ENCODE measurements around the gene CD37. TPM values are rescaled to one million over a fixed set of nuclear protein-coding genes. Genes with fewer than 3 reads are reported as not detected.
A peak's percentile ranks its signal among the peaks of the same experiment; 100 is the strongest.

The CD37 gene
- total and polyA plus RNA-seq, 7 experiments from 2014 or later = 192 to 416 (median 330) TPM

DNA sequence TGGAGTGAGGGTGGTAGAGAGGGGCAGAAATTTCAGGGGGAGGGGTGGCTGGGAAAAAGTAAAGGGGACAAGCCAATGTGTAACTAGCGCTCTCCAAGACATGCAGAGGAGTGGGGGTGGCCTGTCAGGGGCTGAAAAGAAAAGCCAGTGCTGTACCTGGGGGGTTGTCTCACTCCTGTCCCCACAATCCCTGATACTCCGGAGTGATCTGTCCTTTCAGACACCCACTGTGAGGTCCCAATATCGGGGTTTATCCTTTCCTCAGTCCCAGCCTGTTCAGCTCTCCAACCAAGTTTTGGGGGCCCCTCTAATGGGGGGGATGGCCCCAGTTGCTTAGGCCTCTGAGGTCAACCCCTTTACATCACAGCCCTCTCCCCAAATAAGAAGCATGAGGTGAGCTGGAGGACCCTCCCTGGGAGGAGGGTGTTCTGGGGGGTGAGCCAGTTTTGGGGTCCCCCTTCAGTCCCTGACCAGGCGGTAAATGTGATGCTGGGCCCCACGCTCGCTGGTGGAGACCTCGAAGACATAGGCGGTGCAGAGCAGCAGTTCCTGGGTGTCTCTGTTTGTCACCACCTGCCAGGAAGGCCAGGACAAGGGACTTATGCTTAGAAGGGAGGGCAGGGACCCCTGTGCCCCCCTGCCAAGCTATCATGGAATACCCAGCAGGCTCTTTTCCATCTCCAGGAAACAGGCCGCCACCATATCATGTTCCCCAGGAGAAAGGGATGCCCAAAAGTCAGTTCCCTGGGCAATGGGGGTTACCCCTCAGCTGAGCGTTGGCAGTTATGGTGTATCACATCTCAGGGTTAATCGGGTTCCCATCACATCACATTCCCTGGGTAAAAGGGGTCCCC is 5.9 kb downstream of the CD37 start:
- H3K9me3 Mint-ChIP-seq = no peaks in the 10 kb centered on the region
- H3K4me1 Mint-ChIP-seq = peaks cover 18 to 52% (median 35%) of the 10 kb centered on the region in 7 donors
- no peaks in the 10 kb centered on the region for H3K27me3 ChIP-seq (ENCODE audit: control insufficient read depth in 2 of 2, insufficient read depth in 2 of 2, low read length in 2 of 2)
- intact Hi-C loops (cut with micrococcal nuclease) = no loop called here
- DNase-seq (no peak), ATAC-seq (no peak)
- H3K4me3 Mint-ChIP-seq = no peak overlapping the region
- peak overlapping the region; percentile 54 for H3K27ac ChIP-seq (ENCODE audit: low read depth, low read length)
- peak overlapping the region in 5 of 9 donors; percentile 10 to 70 (median 36) for H3K27ac Mint-ChIP-seq
- no peaks in the 10 kb centered on the region for H3K27me3 Mint-ChIP-seq
- H3K36me3 ChIP-seq (ENCODE audit: control insufficient read depth in 2 of 3, insufficient read depth in 3 of 3, low read length in 3 of 3) = peaks cover 0 to 51% (median 0%) of the 10 kb centered on the region in 3 experiments
- ChIA-PET POLR2A (interaction anchor here (0.5 to 1.0 kb wide), 3 partner anchors 19 to 475 kb away, joined by 3 to 4 read pairs (median 3); no protein-coding TSS in a partner anchor), CTCF (no interaction called here)
- no peaks in the 10 kb centered on the region for H3K9me3 ChIP-seq (ENCODE audit: control insufficient read depth in 2 of 3, low read length in 3 of 3)
- H3K4me1 ChIP-seq (ENCODE audit: control insufficient read depth in 2 of 2, insufficient read depth in 2 of 2, low read length in 2 of 2) = peaks cover 17 to 25% of the 10 kb centered on the region in 2 donors
- H3K36me3 Mint-ChIP-seq = peaks cover 0 to 34% (median 25%) of the 10 kb centered on the region in 5 donors
- H3K4me3 ChIP-seq (ENCODE audit: low read length) = no peak overlapping the region

DNA sequence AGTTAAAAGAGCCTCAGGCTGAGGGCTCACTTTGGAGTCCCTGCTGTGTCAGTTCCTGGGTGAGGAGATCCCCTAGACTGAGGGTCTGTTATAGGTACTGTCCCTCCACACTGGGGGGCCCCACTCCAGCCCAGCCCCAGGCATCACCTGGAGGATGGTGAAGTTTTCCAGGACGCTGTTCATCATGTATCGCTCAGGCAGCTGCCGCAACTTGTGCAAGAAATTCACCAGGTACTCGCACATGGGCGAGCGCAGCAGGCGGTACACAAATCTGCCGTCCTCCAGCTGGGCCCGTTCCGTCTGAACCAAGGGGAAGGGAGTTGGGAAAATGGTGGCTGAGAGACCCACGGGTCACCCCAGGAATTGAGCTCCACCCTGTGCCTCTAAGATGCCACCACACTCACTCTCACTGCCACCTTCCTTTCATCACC is 7.1 kb downstream of the CD37 start:
- peaks cover 6 to 13% of the 10 kb centered on the region in 2 donors for H3K4me1 ChIP-seq (ENCODE audit: control insufficient read depth in 2 of 2, insufficient read depth in 2 of 2, low read length in 2 of 2)
- no peaks in the 10 kb centered on the region for H3K9me3 ChIP-seq (ENCODE audit: control insufficient read depth in 2 of 3, low read length in 3 of 3)
- intact Hi-C loops (cut with micrococcal nuclease) = no loop called here
- no peak overlapping the region for H3K4me3 ChIP-seq (ENCODE audit: low read length)
- Mint-ChIP-seq H3K27ac (peak overlapping the region in 4 of 9 donors; percentile 12 to 72 (median 45)), H3K9me3 (no peaks in the 10 kb centered on the region), H3K4me3 (no peak overlapping the region), H3K4me1 (peaks cover 12 to 40% (median 26%) of the 10 kb centered on the region in 7 donors), H3K27me3 (no peaks in the 10 kb centered on the region), H3K36me3 (peaks cover 0 to 33% (median 21%) of the 10 kb centered on the region in 5 donors)
- peaks cover 0 to 43% (median 0%) of the 10 kb centered on the region in 3 experiments for H3K36me3 ChIP-seq (ENCODE audit: control insufficient read depth in 2 of 3, insufficient read depth in 3 of 3, low read length in 3 of 3)
- CTCF ChIA-PET = no interaction called here
- no peak overlapping the region for H3K27ac ChIP-seq (ENCODE audit: low read depth, low read length)
- POLR2A ChIA-PET = no interaction called here
- DNase-seq = no peak
- ATAC-seq = no peak
- H3K27me3 ChIP-seq (ENCODE audit: control insufficient read depth in 2 of 2, insufficient read depth in 2 of 2, low read length in 2 of 2) = no peaks in the 10 kb centered on the region

DNA sequence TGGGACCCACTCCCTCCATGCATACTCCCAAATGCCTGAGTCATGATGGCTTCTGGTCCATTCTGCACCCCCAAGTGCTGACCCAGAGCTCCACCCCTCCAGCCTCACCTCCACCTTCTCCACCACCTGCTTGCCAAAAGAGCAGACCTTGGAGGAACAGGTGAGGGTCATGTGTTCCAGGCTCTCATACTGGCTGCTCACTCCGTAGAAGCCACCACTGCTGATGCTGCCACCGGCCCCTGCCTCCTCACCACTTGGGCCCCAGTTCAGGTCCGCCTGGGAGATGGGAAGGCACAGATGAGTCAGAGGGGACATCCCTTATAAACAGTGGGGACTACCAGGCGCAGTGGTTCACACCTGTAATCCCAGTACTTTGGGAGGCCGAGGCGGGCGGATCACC is 7.9 kb downstream of the CD37 start:
- H3K4me1 ChIP-seq (ENCODE audit: control insufficient read depth in 2 of 2, insufficient read depth in 2 of 2, low read length in 2 of 2) = peaks cover 3 to 5% of the 10 kb centered on the region in 2 donors

GRCh38 chr19:49344505-49345423 is 9.6 kb downstream of the CD37 start:
- no peak overlapping the region for H3K4me3 ChIP-seq (ENCODE audit: low read length)
- H3K4me1 ChIP-seq (ENCODE audit: control insufficient read depth in 2 of 2, insufficient read depth in 2 of 2, low read length in 2 of 2) = no peaks in the 10 kb centered on the region
- H3K9me3 Mint-ChIP-seq = peaks cover 0 to 3% (median 0%) of the 10 kb centered on the region in 11 donors
- peaks cover 4 to 31% (median 13%) of the 10 kb centered on the region in 7 donors for H3K4me1 Mint-ChIP-seq
- DNase-seq = no peak
- peak overlapping the region in 6 of 9 donors; percentile 5 to 78 (median 56) for H3K27ac Mint-ChIP-seq
- no peaks in the 10 kb centered on the region for H3K27me3 Mint-ChIP-seq
- ATAC-seq = no peak
- H3K9me3 ChIP-seq (ENCODE audit: control insufficient read depth in 2 of 3, low read length in 3 of 3) = no peaks in the 10 kb centered on the region
- H3K36me3 ChIP-seq (ENCODE audit: control insufficient read depth in 2 of 3, insufficient read depth in 3 of 3, low read length in 3 of 3) = peaks cover 0 to 19% (median 0%) of the 10 kb centered on the region in 3 experiments
- POLR2A ChIA-PET = interaction anchor here (0.6 to 1.1 kb wide), 3 partner anchors 8 to 101 kb away, joined by 3 to 5 read pairs (median 3); partner anchors contain the start of gene CD37
- peak overlapping the region in 1 of 10 donors; percentile 44 for H3K4me3 Mint-ChIP-seq
- H3K27me3 ChIP-seq (ENCODE audit: control insufficient read depth in 2 of 2, insufficient read depth in 2 of 2, low read length in 2 of 2) = no peaks in the 10 kb centered on the region
- no peak overlapping the region for H3K27ac ChIP-seq (ENCODE audit: low read depth, low read length)
- CTCF ChIA-PET = no interaction called here
- intact Hi-C loops (cut with micrococcal nuclease) = no loop called here
- peaks cover 0 to 17% (median 12%) of the 10 kb centered on the region in 5 donors for H3K36me3 Mint-ChIP-seq

More for the DNA sequence above, 7.9 kb downstream of the CD37 start:
- Mint-ChIP-seq H3K27ac (peak overlapping the region in 3 of 9 donors; percentile 0 to 72 (median 12)), H3K9me3 (peaks cover 0 to 1% (median 0%) of the 10 kb centered on the region in 11 donors), H3K36me3 (peaks cover 0 to 27% (median 17%) of the 10 kb centered on the region in 5 donors), H3K27me3 (no peaks in the 10 kb centered on the region), H3K4me1 (peaks cover 7 to 37% (median 22%) of the 10 kb centered on the region in 7 donors), H3K4me3 (no peak overlapping the region)
- intact Hi-C loops (cut with micrococcal nuclease) = no loop called here
- no peak overlapping the region for H3K4me3 ChIP-seq (ENCODE audit: low read length)
- ChIA-PET POLR2A (no interaction called here), CTCF (interaction anchor here (0.6 kb wide), 1 partner anchor 45 kb away, joined by 3 read pairs; no protein-coding TSS in a partner anchor)
- no peak for ATAC-seq
- H3K36me3 ChIP-seq (ENCODE audit: control insufficient read depth in 2 of 3, insufficient read depth in 3 of 3, low read length in 3 of 3) = peaks cover 0 to 35% (median 0%) of the 10 kb centered on the region in 3 experiments
- H3K27me3 ChIP-seq (ENCODE audit: control insufficient read depth in 2 of 2, insufficient read depth in 2 of 2, low read length in 2 of 2) = no peaks in the 10 kb centered on the region
- H3K9me3 ChIP-seq (ENCODE audit: control insufficient read depth in 2 of 3, low read length in 3 of 3) = no peaks in the 10 kb centered on the region
- H3K27ac ChIP-seq (ENCODE audit: low read depth, low read length) = no peak overlapping the region
- DNase-seq = no peak

DNA sequence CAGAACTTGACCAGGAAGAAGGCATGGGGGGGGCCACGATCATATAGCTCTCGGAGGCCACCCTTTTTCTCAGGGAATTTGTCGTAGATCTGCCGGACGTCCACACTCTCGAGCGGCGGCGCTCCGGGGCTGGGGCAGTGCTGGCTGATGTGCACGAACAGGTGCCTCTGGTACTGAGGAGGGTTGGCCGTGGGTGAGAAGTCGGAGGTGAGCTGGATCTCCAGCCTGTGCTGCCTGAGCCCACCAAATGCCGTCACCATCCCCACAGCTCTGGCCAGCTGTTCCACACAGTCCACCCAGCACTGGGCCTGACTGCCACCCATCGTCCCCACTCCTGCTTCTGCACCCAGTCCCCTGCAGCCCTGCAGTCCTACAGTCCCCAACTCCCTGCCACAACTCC is 12.0 kb downstream of the CD37 start:
- no peak overlapping the region for H3K27ac ChIP-seq (ENCODE audit: low read depth, low read length)
- Mint-ChIP-seq H3K9me3 (peaks cover 0 to 3% (median 0%) of the 10 kb centered on the region in 11 donors), H3K27ac (no peak overlapping the region), H3K4me1 (peaks cover 0 to 23% (median 6%) of the 10 kb centered on the region in 7 donors), H3K27me3 (peaks cover 0 to 4% (median 0%) of the 10 kb centered on the region in 5 donors), H3K4me3 (no peak overlapping the region), H3K36me3 (peaks cover 0 to 11% (median 5%) of the 10 kb centered on the region in 5 donors)
- no peaks in the 10 kb centered on the region for H3K4me1 ChIP-seq (ENCODE audit: control insufficient read depth in 2 of 2, insufficient read depth in 2 of 2, low read length in 2 of 2)
- H3K4me3 ChIP-seq (ENCODE audit: low read length) = no peak overlapping the region
- intact Hi-C loops (cut with micrococcal nuclease) = no loop called here
- H3K27me3 ChIP-seq (ENCODE audit: control insufficient read depth in 2 of 2, insufficient read depth in 2 of 2, low read length in 2 of 2) = no peaks in the 10 kb centered on the region
- no peak for ATAC-seq
- CTCF ChIA-PET = no interaction called here
- no peaks in the 10 kb centered on the region for H3K36me3 ChIP-seq (ENCODE audit: control insufficient read depth in 2 of 3, insufficient read depth in 3 of 3, low read length in 3 of 3)
- POLR2A ChIA-PET = no interaction called here
- DNase-seq = no peak
- no peaks in the 10 kb centered on the region for H3K9me3 ChIP-seq (ENCODE audit: control insufficient read depth in 2 of 3, low read length in 3 of 3)

DNA sequence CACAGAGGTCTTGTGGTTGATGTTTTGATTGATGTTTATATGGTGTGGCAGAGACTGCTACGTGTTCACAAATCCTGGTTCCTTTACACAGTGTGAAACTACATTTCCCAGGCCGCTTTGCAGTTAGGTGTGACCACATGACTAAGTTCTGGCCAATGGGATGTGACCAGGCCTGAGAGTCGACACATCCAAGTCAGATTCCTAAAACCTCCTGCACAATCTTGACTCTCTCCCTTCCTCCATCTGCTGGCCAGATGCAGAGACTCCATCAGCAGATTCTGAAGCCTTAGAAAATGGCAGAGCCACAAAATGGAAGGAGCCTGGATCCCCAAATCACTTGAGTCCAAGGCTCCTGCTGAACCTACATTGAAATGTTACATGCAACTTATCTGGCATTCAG is 12.6 kb downstream of the CD37 start:
- Mint-ChIP-seq H3K27me3 (peaks cover 0 to 6% (median 0%) of the 10 kb centered on the region in 5 donors), H3K4me1 (peaks cover 0 to 20% (median 2%) of the 10 kb centered on the region in 7 donors), H3K9me3 (peaks cover 0 to 3% (median 0%) of the 10 kb centered on the region in 11 donors), H3K4me3 (no peak overlapping the region), H3K27ac (peak overlapping the region in 1 of 9 donors; percentile 46), H3K36me3 (peaks cover 0 to 10% (median 2%) of the 10 kb centered on the region in 5 donors)
- ChIA-PET CTCF (interaction anchor here (0.6 to 0.9 kb wide), 2 partner anchors 17 to 34 kb away, joined by 3 read pairs; no protein-coding TSS in a partner anchor), POLR2A (no interaction called here)
- no peaks in the 10 kb centered on the region for H3K27me3 ChIP-seq (ENCODE audit: control insufficient read depth in 2 of 2, insufficient read depth in 2 of 2, low read length in 2 of 2)
- H3K4me1 ChIP-seq (ENCODE audit: control insufficient read depth in 2 of 2, insufficient read depth in 2 of 2, low read length in 2 of 2) = no peaks in the 10 kb centered on the region
- H3K9me3 ChIP-seq (ENCODE audit: control insufficient read depth in 2 of 3, low read length in 3 of 3) = no peaks in the 10 kb centered on the region
- peak; percentile 46 for ATAC-seq
- H3K4me3 ChIP-seq (ENCODE audit: low read length) = no peak overlapping the region
- no peak overlapping the region for H3K27ac ChIP-seq (ENCODE audit: low read depth, low read length)
- no peak for DNase-seq
- no peaks in the 10 kb centered on the region for H3K36me3 ChIP-seq (ENCODE audit: control insufficient read depth in 2 of 3, insufficient read depth in 3 of 3, low read length in 3 of 3)
- intact Hi-C loops (cut with micrococcal nuclease) = no loop called here
